SU-DHL-6 (cell line): Measurements from ENCODE around the gene RCBTB2.

ENCODE experiments used
- H2AFZ ChIP-seq: fragments of 200-600 bp; sonication (generic); 2 replicates; pipeline ENCODE4 v1.6.1; 2014; ENCODE audit warnings: low read depth, mild to moderate bottlenecking, moderate library complexity, mixed read lengths, antibody characterized with exemption, low read length; ENCODE audit not compliant: severe bottlenecking
- H3F3A ChIP-seq: fragments of 200-600 bp; shearing (Covaris generic); 2 replicates; pipeline ENCODE4 v1.6.0; 2016; ENCODE audit warnings: antibody characterized with exemption, mild to moderate bottlenecking; ENCODE audit not compliant: insufficient read depth
- H3K27ac ChIP-seq: fragments of 200-600 bp; sonication (generic); 2 replicates; pipeline ENCODE4 v1.5.1; 2016; ENCODE audit warnings: low read depth, mild to moderate bottlenecking, low read length, moderate library complexity, mixed read lengths
- H3K27me3 ChIP-seq: fragments of 200-600 bp; sonication (generic), shearing (Covaris generic); 2 replicates; pipeline ENCODE4 v1.6.0; 2014; ENCODE audit warnings: mild to moderate bottlenecking, low read length
- H3K36me3 ChIP-seq: fragments of 200-600 bp; sonication (generic); 2 replicates; pipeline ENCODE4 v1.6.1; 2014; ENCODE audit warnings: mild to moderate bottlenecking, low read length, mixed read lengths
- H3K4me2 ChIP-seq: fragments of 300-600, 200-600 bp; shearing (Covaris generic), sonication (generic); 2 replicates; pipeline ENCODE4 v1.6.0; 2014; ENCODE audit warnings: low read length, low read depth, mild to moderate bottlenecking; ENCODE audit not compliant: poor library complexity, severe bottlenecking
- H3K4me3 ChIP-seq: fragments of 200-600 bp; sonication (generic); 2 replicates; pipeline ENCODE4 v1.5.1; 2014; ENCODE audit warnings: antibody characterized with exemption, low read length, mild to moderate bottlenecking, mixed read lengths; ENCODE audit not compliant: insufficient read depth, poor library complexity, severe bottlenecking
- H3K79me2 ChIP-seq: fragments of 200-600 bp; sonication (generic); 2 replicates; pipeline ENCODE4 v1.6.1; 2014; ENCODE audit warnings: mild to moderate bottlenecking, low read length, moderate library complexity; ENCODE audit not compliant: insufficient read depth
- H3K9ac ChIP-seq: fragments of 200-600 bp; sonication (generic); 2 replicates; pipeline ENCODE4 v1.7.0; 2014; ENCODE audit warnings: mild to moderate bottlenecking, low read length
- H3K9me2 ChIP-seq: fragments of 200-600 bp; sonication (generic); replicated peaks from 2 replicates; pipeline ENCODE4 v1.6.1; 2014; ENCODE audit warnings: low read length; ENCODE audit not compliant: insufficient read depth
- H3K9me3 ChIP-seq: fragments of 200-600 bp; sonication (generic); 2 replicates; pipeline ENCODE4 v1.6.1; 2014; ENCODE audit warnings: low read length, mixed read lengths; ENCODE audit not compliant: insufficient read depth
- H4K20me1 ChIP-seq: fragments of 200-600 bp; sonication (generic); 2 replicates; pipeline ENCODE4 v1.6.1; 2014; ENCODE audit warnings: low read depth, mild to moderate bottlenecking, antibody characterized with exemption, low read length, moderate library complexity, mixed read lengths
- CTCF ChIP-seq: fragments of 200-600 bp; sonication (generic); IDR thresholded peaks from one replicate; pipeline ENCODE4 v1.5.1; 2017; ENCODE audit warnings: antibody characterized with exemption, mild to moderate bottlenecking, low read length, moderate library complexity; ENCODE audit not compliant: insufficient read depth, poor library complexity, severe bottlenecking
- EZH2phosphoT487 ChIP-seq: fragments of 200-600 bp; sonication (generic), shearing (Covaris generic); conservative IDR thresholded peaks from 2 replicates; pipeline ENCODE4 v1.6.1; 2018; ENCODE audit warnings: mild to moderate bottlenecking, antibody characterized with exemption, low read length, moderate library complexity, mixed read lengths

The RCBTB2 gene

GRCh38 chr13:48515732-48516131, 17.1 kb downstream of the RCBTB2 start:
- Histone ChIP-seq H3K9me3 (no peaks in the 10 kb centered on the region), H2AFZ (no peak overlapping the region), H3K27me3 (no peaks in the 10 kb centered on the region), H3K4me2 (no peak overlapping the region), H4K20me1 (no peaks in the 10 kb centered on the region), H3K27ac (no peak overlapping the region), H3F3A (no peaks in the 10 kb centered on the region), H3K4me3 (no peak overlapping the region), H3K9ac (no peak overlapping the region), H3K9me2 (no peaks in the 10 kb centered on the region), H3K36me3 (peaks cover 17% of the 10 kb centered on the region), H3K79me2 (no peaks in the 10 kb centered on the region)
- TF ChIP-seq CTCF (no peak), EZH2phosphoT487 (no peak)

DNA sequence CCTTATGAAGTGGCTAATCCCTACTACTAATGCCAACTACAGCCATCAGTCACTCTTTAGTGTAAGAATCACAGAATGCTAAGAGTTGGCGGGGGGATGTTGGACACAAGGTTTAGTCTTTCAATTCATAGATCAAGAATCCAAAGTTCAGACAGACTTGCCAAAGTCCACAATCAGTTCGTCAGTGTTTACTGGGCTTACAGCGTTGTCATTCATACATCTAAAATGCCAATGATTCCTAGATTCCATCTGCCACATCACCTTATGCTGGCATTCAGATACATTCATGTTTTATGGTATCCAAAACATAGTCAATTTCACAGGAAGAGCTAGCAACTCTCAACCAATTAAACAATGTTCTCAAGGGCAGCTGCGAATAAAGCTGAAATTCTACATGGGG, 18.1 kb downstream of the RCBTB2 start:
- H3K9me3 ChIP-seq, result no peaks in the 10 kb centered on the region
- TF ChIP-seq CTCF (no peak), EZH2phosphoT487 (no peak)
- H4K20me1 ChIP-seq, result no peaks in the 10 kb centered on the region
- no peaks in the 10 kb centered on the region for H3F3A ChIP-seq
- no peak overlapping the region for H3K4me2 ChIP-seq
- H3K9me2 ChIP-seq, result no peaks in the 10 kb centered on the region
- H3K27ac ChIP-seq, result no peak overlapping the region
- H3K79me2 ChIP-seq, result no peaks in the 10 kb centered on the region
- no peak overlapping the region for H3K9ac ChIP-seq
- H3K4me3 ChIP-seq, result no peak overlapping the region
- no peaks in the 10 kb centered on the region for H3K27me3 ChIP-seq
- H2AFZ ChIP-seq, result no peak overlapping the region
- H3K36me3 ChIP-seq, result peaks cover 19% of the 10 kb centered on the region

DNA sequence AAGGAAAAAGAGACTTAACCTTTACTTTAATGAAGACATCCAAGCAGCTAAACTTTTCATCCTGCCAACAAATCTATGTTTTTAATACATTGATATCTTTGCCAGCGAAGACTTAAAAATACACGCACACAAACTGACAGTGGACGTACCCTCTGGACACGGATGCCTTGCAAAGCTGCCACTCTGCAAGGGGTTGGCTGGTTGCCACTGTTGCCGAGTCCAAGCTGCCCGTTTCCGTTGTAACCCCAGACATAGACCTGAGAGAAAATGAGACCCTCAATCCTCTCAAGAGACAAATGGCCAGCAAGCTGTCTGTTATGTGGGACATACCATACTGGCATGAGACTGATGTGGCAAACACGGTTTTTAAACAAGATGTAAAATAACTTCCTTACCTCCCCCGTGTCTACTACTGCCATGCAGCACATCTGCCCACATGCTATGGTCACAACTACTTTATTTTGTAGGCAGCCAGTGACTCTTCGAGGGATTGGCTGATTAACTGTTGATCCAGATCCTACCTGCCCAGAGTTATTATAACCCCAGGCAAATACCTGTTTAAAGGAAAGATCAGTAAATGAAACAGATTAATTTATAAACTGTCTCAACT, 21.2 kb downstream of the RCBTB2 start:
- Histone ChIP-seq H3K79me2 (no peaks in the 10 kb centered on the region), H3K36me3 (peaks cover 19% of the 10 kb centered on the region), H2AFZ (no peak overlapping the region), H3K27ac (no peak overlapping the region), H3K9ac (no peak overlapping the region), H3F3A (no peaks in the 10 kb centered on the region), H3K9me3 (no peaks in the 10 kb centered on the region), H3K4me3 (no peak overlapping the region), H4K20me1 (no peaks in the 10 kb centered on the region), H3K27me3 (no peaks in the 10 kb centered on the region), H3K9me2 (no peaks in the 10 kb centered on the region), H3K4me2 (no peak overlapping the region)
- no peak for TF ChIP-seq EZH2phosphoT487
- TF ChIP-seq CTCF, result no peak
